ENCODE data around the gene DHRS7C. TPM values are rescaled to one million over a fixed set of nuclear protein-coding genes. Genes with fewer than 3 reads are reported as not detected.

DHRS7C gene
- total and polyA plus RNA-seq, 2 of the 13 experiments (the other 11 are each of a cell fraction or from before 2014, with no cell fraction given), result not detected

- Histone ChIP-seq H3K27ac (ENCODE audit: extremely low read length, insufficient read depth, low read length) (no peak overlapping the region), H3K36me3 (replicated peaks in 1 of 2; ENCODE audit: control insufficient read depth in 1 of 2, insufficient read depth in 2 of 2, low read length in 2 of 2) (no peaks in the 10 kb centered on the region), H3K4me1 (ENCODE audit: insufficient read depth, low read length) (peaks cover 27% of the 10 kb centered on the region), H4K20me1 (ENCODE audit: insufficient read depth, low read length) (no peaks in the 10 kb centered on the region), H3K4me3 (replicated peaks in 1 of 3; ENCODE audit: insufficient read depth in 1 of 3, low read depth in 2 of 3, low read length in 3 of 3) (no peak overlapping the region), H3K27me3 (ENCODE audit: control insufficient read depth in 1 of 2, insufficient read depth in 2 of 2, low read length in 2 of 2) (peaks cover 0 to 3% of the 10 kb centered on the region in 2 experiments; a peak in 2 of 5 replicates), H3K9ac (ENCODE audit: insufficient read depth, low read depth, low read length) (no peak overlapping the region), H3K79me2 (ENCODE audit: insufficient read depth, low read length) (no peaks in the 10 kb centered on the region), H3K4me2 (ENCODE audit: low read depth, low read length) (no peak overlapping the region), H2AFZ (ENCODE audit: low read length) (no peak overlapping the region), H3K9me3 (ENCODE audit: low read length) (no peaks in the 10 kb centered on the region)
- FAIRE-seq (no peak), DNase-seq (ENCODE audit: low spot score) (no peak), ATAC-seq (no peak)
- intact Hi-C loops (cut with micrococcal nuclease; ENCODE audit: unreplicated experiment) (no loop called here), in situ Hi-C loops (cut with HindIII; ENCODE audit: extremely low pct_ligation_motif_present, low pct_unique_long_range_greater_than_20kb) (no loop called here)
- 1% methylated on average over 4 of the region's 4 CpGs for WGBS (ENCODE audit: low lambda C conversion rate)
- no TSS peak for BruUV-seq (replicated peaks)
- ChIA-PET CTCF (ENCODE audit: low intra/inter-chr PET ratio, low total read pairs) (no interaction called here), POLR2A (no interaction called here)
- TF ChIP-seq ZNF543 (CRISPR knock-in tag; IDR thresholded peaks at IDR 0.05) (no peak), KDM4B (CRISPR knock-in tag; IDR thresholded peaks at IDR 0.05) (no peak), CTCF (CRISPR knock-in tag; IDR thresholded peaks at IDR 0.05) (0 out of 2 replicates have a peak, but pooled peaks have one; percentile 6)
Observed at GRCh38 chr17:9839433-9839832, 48.0 kb upstream of the DHRS7C start.

GRCh38 chr17:9837551-9838471 is 46.4 kb upstream of the DHRS7C start:
- Histone ChIP-seq H3K9me3 (ENCODE audit: low read length) (no peaks in the 10 kb centered on the region), H3K79me2 (ENCODE audit: insufficient read depth, low read length) (no peaks in the 10 kb centered on the region), H3K27me3 (ENCODE audit: control insufficient read depth in 1 of 2, insufficient read depth in 2 of 2, low read length in 2 of 2) (peaks cover 0 to 3% of the 10 kb centered on the region in 2 experiments; a peak in 2 of 5 replicates), H2AFZ (ENCODE audit: low read length) (no peak overlapping the region), H3K9ac (ENCODE audit: insufficient read depth, low read depth, low read length) (no peak overlapping the region), H3K4me3 (replicated peaks in 1 of 3; ENCODE audit: insufficient read depth in 1 of 3, low read depth in 2 of 3, low read length in 3 of 3) (no peak overlapping the region), H3K36me3 (replicated peaks in 1 of 2; ENCODE audit: control insufficient read depth in 1 of 2, insufficient read depth in 2 of 2, low read length in 2 of 2) (no peaks in the 10 kb centered on the region), H3K4me1 (ENCODE audit: insufficient read depth, low read length) (peaks cover 13% of the 10 kb centered on the region), H3K4me2 (ENCODE audit: low read depth, low read length) (no peak overlapping the region), H3K27ac (ENCODE audit: extremely low read length, insufficient read depth, low read length) (no peak overlapping the region), H4K20me1 (ENCODE audit: insufficient read depth, low read length) (no peaks in the 10 kb centered on the region)
- ATAC-seq (no peak), DNase-seq (ENCODE audit: low spot score) (no peak), FAIRE-seq (no peak)
- in situ Hi-C loops (cut with HindIII; ENCODE audit: extremely low pct_ligation_motif_present, low pct_unique_long_range_greater_than_20kb), result no loop called here
- ChIA-PET POLR2A (no interaction called here), CTCF (ENCODE audit: low intra/inter-chr PET ratio, low total read pairs) (no interaction called here)
- intact Hi-C loops (cut with micrococcal nuclease; ENCODE audit: unreplicated experiment), result no loop called here
- 51% methylated on average over 11 of the region's 11 CpGs for WGBS (ENCODE audit: low lambda C conversion rate)
- no peak for TF ChIP-seq SIX1 (CRISPR knock-in tag; IDR thresholded peaks at IDR 0.05; ENCODE audit: borderline replicate concordance)
- no peak for TF ChIP-seq CAMTA2 (CRISPR knock-in tag; IDR thresholded peaks at IDR 0.05; ENCODE audit: borderline replicate concordance)
- TF ChIP-seq MAFG (CRISPR knock-in tag; IDR thresholded peaks at IDR 0.05), result no peak
- no peak for TF ChIP-seq ZNF333 (CRISPR knock-in tag; IDR thresholded peaks at IDR 0.05; ENCODE audit: borderline replicate concordance)
- TF ChIP-seq FOXA1 (IDR thresholded peaks at IDR 0.05), result no peak
- TF ChIP-seq FOXA1 (CRISPR knock-in tag; IDR thresholded peaks at IDR 0.05), result no peak
- no peak for TF ChIP-seq ZNF782 (CRISPR knock-in tag; IDR thresholded peaks at IDR 0.05; ENCODE audit: borderline replicate concordance)
- no peak for TF ChIP-seq SP2 (CRISPR knock-in tag; IDR thresholded peaks at IDR 0.05)
- no peak for TF ChIP-seq SP4 (CRISPR knock-in tag; IDR thresholded peaks at IDR 0.05)
- BruUV-seq (replicated peaks), result no TSS peak
